Eye (tissue), 1 donor: ENCODE measurements around the gene PPP1R14C.

Experiments
- DNase-seq: peaks from one replicate; pipeline ENCODE4 v3.0.0-alpha.2; 2015

PPP1R14C gene

GRCh38 chr6:150252714-150253444 is 110.0 kb downstream of the PPP1R14C start:
- no peak for DNase-seq

- DNase-seq, result no peak
These were observed 110.6 kb downstream of the PPP1R14C start for GRCh38 chr6:150253489-150253888.

GRCh38 chr6:150254770-150255169 is 111.9 kb downstream of the PPP1R14C start:
- no peak for DNase-seq

- no peak for DNase-seq
These were observed 113.0 kb downstream of the PPP1R14C start for GRCh38 chr6:150255840-150256239.

- DNase-seq, result no peak
These were observed 113.9 kb downstream of the PPP1R14C start for GRCh38 chr6:150256618-150257272.

GRCh38 chr6:150258381-150258780 is 115.5 kb downstream of the PPP1R14C start:
- no peak for DNase-seq

GRCh38 chr6:150260931-150261330 is 118.1 kb downstream of the PPP1R14C start:
- DNase-seq, result no peak

GRCh38 chr6:150261997-150262697 is 119.3 kb downstream of the PPP1R14C start:
- no peak for DNase-seq

- DNase-seq, result no peak
These were observed 121.0 kb downstream of the PPP1R14C start for GRCh38 chr6:150263765-150264404.

- no peak for DNase-seq
These were observed 123.5 kb downstream of the PPP1R14C start for GRCh38 chr6:150266309-150266708.

GRCh38 chr6:150266963-150267685 is 124.3 kb downstream of the PPP1R14C start:
- no peak for DNase-seq

GRCh38 chr6:150267686-150268561 is 125.1 kb downstream of the PPP1R14C start:
- peak; percentile 68 for DNase-seq

GRCh38 chr6:150269130-150269856 is 126.4 kb downstream of the PPP1R14C start:
- no peak for DNase-seq

GRCh38 chr6:150269857-150270223 is 127.0 kb downstream of the PPP1R14C start:
- DNase-seq, result no peak

GRCh38 chr6:150270330-150271052 is 127.6 kb downstream of the PPP1R14C start:
- no peak for DNase-seq

- no peak for DNase-seq
These were observed 128.3 kb downstream of the PPP1R14C start for GRCh38 chr6:150271172-150271500.

GRCh38 chr6:150271501-150272263 is 128.8 kb downstream of the PPP1R14C start:
- no peak for DNase-seq

GRCh38 chr6:150272264-150272975 is 129.6 kb downstream of the PPP1R14C start:
- no peak for DNase-seq

GRCh38 chr6:150272976-150273315 is 130.1 kb downstream of the PPP1R14C start:
- no peak for DNase-seq
